HG02763 (cell line): ENCODE data around the gene TMEM59L.

ENCODE experiments used
- ATAC-seq: cut with Tn5 transposase; IDR thresholded peaks from one replicate; pipeline ENCODE4 v1.9.1; 2021; ENCODE audit warnings: mild to moderate bottlenecking, moderate library complexity; ENCODE audit not compliant: unreplicated experiment

TMEM59L gene

GRCh38 chr19:18636183-18636968 lies 23.7 kb downstream of the TMEM59L start:
- peak; percentile 84 for ATAC-seq

GRCh38 chr19:18636969-18637629 lies 24.4 kb downstream of the TMEM59L start, which contains the start of gene KLHL26:
Gene KLHL26, plus strand, starts transcription at chr19:18637028. Its CDS starts 27 bp downstream, at chr19:18637055.
- ATAC-seq: no peak

DNA sequence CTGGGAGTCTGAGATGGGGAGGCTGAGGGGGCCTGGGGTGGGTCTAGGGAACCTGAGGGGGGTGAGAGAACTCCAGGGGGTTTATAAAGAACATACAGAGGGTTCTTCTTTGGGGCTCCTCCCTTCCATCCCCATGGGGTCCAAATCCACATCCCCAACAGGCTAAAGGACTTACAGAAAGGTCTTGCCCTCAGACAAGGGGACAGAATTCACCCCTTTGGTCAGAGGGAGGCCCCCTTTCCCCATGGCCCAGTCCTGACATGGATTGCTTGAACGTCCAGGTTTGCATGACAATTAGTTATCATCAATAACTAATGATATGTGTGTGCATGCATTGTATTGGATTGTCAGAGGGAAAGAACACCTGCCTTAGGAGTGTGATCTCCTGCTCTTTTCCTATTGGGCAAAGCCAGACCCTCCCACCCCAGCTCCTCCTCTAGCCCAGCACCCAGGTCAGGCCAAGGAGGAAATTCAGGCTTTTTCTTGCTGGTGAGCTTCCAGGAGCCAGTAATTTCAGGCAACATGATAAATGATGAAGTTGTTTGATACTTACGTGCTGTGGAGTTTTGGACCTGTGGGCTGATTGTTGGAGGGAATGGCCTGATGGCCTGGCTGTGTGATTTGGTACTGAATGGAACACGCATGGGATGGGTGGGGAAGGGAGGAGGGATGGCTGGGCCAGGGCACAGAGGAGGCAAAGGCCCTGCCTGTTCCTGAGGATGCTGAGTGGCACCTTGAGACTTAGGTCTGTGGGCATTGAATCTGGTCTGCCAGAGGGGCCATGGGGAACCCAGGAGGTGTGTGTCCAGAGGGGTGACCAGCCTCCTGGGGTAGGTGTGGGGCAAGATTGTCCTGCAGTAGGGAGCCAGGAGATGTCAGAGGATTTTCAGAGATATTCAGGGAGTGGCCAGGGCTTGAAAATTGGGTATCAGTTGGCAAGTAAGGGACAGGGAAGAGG lies 25.3 kb downstream of the TMEM59L start:
- ATAC-seq: no peak

DNA sequence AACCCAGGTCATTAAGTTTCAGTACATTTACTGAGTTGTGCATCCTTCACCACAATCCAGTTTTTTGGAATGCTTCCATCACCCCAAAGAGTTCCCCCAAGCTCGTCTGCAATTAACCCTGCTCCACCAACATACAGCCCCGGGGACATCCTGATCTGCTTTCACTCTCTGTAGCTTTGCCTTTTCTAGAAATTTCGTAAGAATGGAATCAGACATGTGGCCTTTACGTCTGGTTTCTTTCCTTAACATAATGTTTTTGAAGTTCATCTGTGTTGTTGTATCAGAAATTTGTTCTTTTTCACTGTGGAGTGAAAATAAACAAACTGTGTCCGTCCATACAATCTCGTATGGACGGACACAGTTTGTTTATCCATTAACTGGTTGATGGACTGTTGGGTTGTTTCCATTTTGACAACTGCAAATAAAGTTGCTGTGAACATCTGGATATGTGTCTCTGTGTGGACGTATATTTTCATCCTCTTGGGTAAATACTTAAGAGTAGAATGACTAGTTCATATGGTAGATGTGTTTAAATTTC lies 27.1 kb downstream of the TMEM59L start:
- no peak for ATAC-seq

DNA sequence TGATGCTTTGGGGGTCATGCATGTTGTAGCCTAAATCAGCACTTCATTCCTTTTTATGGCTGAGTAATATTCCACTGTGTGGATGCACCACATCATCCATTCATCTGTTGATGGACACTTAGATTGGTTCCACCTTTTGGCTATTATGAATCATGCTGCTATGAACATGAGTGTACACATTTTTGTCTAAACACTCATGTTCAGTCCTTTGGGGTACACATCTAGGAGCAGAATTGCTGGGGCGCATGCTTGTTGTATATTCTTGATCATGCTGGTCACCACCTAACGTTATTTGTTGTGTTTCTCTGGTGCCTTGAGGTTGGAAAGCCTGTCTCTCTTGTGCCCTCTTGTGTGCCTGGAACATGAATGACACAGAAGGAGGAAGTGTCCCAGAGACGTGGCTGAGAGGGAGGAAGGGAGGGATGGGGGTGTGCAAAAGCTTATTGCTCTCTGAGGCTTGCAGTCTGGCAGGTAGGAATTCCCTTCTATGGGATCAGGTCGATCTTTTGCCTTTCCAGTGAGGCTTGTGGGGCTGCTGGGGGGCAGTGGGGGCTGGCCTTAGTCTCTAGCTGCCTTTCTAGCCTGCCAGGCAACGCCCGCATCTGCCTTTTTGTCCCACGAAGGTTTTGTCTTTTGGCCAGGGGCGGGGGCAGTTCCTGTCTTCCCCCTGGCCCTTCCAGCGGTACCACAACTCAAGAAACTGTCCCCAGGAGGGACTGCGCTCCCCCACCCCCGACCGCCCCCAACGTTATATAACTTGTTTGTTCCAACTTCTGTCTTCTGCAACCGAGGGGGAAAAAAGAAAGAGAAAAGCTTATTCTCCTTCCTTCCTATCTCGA lies 31.7 kb downstream of the TMEM59L start:
- ATAC-seq: no peak

DNA sequence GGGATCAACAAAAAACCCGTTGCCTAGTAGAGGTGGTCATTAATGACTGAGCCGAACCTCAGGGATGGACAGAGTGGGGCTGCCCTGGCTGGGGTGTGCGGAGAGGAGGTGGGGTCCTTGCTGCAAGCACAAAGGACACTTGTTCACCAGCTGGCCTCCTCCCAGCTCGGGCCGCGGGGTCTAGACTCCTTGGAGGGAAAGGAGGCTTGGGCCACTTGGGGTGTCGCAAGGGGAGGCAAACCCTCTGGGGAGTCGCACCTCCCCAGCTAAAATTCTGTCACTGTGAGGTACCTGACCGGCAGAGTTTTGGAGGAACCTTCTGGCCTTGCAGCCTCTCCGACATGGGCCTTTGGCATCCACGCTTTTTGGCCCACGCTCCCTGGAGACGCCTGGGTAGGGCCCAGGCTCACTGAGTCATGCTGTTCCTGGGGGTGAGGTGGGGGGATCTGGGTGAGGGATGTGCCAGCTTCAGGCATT lies 32.4 kb downstream of the TMEM59L start:
- no peak for ATAC-seq

GRCh38 chr19:18646535-18647370 lies 34.1 kb downstream of the TMEM59L start:
- ATAC-seq: no peak

GRCh38 chr19:18647371-18647767 lies 34.7 kb downstream of the TMEM59L start:
- no peak for ATAC-seq

DNA sequence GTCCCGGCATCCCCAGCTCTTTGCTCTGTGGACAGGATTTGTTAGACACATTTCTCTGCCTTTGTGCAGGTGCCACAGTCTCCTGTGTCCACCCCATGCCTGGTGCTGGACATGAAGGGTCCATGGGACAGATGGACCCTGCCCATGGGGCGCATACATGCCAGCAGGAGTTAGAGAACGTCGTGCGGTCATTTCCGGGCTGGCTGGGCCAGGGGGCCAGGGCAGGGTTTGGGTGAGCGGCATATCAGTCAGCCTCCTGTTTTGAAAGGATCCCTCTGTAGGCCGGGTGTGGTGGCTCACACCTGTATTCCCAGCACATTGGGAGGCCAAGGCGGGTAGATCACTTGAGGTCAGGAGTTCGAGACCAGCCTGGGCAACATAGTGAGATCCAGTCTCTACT lies 35.1 kb downstream of the TMEM59L start:
- no peak for ATAC-seq

GRCh38 chr19:18648973-18649315 lies 36.3 kb downstream of the TMEM59L start:
- ATAC-seq: no peak

GRCh38 chr19:18649371-18650020 lies 36.8 kb downstream of the TMEM59L start:
- ATAC-seq: no peak

DNA sequence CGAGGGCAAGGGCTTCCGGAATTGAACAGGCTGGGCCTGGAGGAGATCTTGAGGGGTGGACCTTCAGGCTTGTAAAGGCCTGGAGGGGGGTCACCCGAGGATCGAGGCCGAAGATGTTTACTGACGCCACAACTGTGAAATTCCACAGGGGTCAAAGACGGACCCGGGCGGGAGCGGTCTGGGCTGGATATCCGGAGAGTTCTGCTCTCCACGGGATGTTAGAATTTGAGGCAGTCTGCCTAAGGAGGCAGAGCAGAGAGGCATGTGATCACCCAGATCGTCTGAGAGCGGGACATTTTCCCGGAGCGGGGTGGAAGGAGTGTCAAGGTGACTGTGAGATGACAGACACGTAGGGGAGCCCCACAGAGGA lies 37.3 kb downstream of the TMEM59L start:
- ATAC-seq: no peak

DNA sequence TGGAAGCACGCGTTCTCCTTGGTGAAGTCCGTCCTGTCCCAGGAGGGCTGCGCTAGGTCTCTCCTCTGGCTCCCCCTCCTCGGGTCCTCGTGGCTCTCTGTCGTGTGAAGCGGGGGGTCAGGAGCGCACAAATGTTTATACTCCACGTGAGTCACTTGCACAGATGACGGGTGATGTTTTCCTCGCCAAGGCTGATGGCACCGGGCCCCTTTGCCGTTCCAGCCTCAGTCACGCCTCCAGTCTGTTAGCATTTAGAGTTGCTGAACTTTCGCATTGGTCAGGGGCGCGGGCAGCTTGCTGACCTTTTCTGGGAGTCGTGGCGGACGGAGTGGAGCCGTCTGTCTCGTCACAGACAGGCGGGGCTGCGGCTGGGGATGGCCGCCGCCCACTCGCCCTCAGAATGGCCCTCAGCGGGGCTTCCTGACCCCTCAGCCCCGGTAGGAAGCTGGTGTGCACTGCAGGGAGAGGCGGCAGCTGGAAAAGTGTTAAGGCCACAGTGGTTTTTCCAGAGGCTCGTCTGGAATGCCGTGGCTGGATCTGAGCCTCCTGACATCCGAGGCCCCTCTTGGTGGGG lies 37.9 kb downstream of the TMEM59L start:
- no peak for ATAC-seq

DNA sequence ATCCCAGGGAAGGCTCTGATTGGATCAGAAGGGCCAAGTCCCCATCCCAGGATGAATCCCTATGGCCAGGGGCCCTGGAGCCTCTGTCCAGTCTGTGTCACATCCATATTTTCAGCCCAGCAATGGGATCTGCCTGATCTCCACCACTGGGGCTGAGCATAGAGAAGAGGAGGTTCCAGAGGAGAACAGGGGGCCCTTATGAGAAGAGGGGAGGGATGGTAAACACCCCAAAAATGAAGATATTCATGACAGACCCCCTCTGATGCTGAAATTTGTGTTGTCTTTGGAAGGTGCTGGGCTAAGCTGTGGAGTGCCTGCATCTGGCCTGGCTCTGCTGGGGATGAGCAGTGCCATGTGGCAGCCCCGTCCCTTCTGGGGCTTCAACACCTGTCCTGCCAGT lies 38.6 kb downstream of the TMEM59L start:
- ATAC-seq: no peak

DNA sequence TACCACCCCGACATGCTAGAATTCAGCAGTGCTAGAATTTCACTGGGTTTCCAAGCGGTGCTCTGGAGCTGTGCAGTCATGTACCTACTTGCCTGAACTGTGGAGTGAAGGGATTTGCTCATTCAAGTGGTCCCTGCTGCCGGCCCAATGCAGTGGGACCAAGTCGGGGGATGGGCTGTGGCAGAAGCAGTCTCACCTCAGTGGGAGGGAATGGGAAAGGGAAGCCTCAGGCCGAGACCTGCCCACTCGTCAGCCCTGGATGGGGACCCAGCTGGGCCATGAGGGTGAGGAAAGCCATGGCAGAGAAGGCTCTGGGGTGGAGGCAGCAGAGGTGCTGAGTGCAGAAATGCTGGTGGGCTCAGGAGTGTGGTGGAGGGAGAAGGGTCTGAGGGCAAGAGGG lies 39.1 kb downstream of the TMEM59L start:
- ATAC-seq: no peak

DNA sequence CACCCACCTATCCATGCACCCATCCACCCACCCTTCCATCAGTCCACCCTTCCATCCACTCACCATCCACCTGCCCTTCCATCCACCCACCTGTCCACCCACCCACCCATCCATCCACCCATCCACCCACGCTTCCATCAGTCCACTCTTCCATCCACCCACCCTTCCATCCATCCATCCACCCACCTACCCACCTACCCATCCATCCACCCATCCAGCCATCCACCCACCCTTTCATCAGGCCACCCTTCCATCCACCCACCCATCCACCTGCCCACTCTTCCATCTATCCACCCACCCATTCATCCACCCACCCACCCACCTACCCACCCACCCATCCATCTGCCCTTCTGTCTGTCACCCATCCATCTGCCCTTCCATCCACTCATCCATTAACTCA lies 41.2 kb downstream of the TMEM59L start:
- no peak for ATAC-seq

GRCh38 chr19:18654469-18654868 lies 41.8 kb downstream of the TMEM59L start:
- no peak for ATAC-seq

DNA sequence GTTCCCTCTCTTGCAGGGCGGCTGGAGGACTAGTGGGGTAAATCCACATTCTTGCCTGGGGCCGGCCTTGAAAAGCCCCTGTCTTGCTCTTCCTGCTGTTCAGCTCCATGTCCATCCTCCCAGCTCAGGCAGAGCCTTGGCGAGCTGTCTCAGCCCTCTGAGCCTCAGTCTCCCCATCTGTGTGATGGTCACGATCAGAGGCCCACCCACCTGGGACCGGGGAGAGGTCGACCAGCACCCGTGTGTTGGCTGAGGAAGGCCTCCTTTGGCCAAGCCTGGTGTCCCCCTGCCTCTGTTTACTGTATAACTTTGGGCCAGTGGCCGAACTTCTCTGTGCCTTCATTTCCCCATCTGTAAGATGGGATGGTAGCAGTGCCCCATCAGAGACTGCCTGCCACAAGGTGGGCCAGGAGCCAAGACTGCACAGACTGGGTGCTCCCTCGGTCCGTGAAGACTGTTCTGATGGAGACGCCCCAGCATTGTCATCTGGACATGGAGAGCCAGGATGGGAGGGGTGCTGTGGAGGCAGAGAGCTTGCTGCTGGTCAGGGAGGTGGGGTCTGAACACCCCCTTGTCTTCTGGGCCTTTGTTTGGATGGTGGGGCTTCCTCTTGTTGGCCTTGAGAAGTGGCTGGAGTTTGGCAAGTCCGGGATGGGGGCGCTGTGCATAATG lies 42.6 kb downstream of the TMEM59L start:
- ATAC-seq: no peak
